K562 treated with DMSO at 1 percent for 12 hours (cell line): Measurements from ENCODE around the gene KBTBD4. TPM values are rescaled to one million over a fixed set of nuclear protein-coding genes. Genes with fewer than 3 reads are reported as not detected.

Experiments
- total RNA-seq: library from RNA; unstranded; fragments of 300-600 nt; gene quantifications from 2 replicates; pipeline ENCODE4 v1.2.3, GENCODE V29; 2022; ENCODE audit not compliant: insufficient read depth

KBTBD4 gene
- 8.0 and 13.1 TPM in 2 replicates for total RNA-seq

DNA sequence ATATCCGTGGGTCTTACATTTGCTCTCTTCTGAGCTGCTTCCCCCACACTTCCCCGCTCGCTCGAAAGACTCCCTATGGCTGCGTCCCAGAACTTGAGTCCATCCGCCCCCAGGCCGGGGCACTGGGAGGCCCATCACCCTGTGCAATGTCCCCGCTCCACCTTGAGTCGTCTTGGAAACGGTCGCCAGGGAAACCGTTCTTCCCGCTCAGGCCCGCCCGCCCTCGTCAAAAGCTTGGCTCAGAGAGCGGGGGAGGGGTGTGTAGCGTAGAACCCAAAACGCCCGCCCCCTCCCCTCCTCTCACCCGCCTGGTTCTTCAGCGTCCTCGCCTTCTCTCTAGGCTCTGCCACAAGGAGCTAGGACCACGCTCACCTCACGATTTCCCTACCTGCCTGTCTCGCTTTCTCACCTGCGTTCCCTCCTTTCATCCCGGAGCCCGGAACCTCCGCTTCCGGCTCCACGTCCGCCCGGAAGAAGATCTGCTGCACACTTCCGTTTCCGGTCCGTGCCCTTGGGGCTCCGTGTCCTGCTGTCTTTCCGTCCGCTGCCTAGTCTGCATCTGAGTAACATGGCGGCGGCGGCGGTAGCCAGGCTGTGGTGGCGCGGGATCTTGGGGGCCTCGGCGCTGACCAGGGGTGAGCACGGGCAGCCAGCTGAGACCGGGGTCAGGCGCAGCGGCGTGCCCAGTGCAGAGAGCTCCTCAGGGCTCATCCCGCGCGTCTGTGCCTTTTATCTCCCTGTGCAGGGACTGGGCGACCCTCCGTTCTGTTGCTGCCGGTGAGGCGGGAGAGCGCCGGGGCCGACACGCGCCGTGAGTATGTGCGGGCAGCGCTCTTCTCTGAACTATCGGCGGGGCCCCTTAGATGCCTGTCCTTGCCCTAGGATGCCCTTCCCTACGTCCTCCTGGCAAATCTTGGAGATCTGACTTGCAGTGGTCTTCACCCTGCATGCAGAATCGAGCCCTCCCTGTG lies at the start of gene KBTBD4, which contains the start of gene NDUFS3:
TSS of gene KBTBD4 (minus strand) at position 447 of the 971 bp plus-strand sequence. CDS start at position 428, 19 bp downstream.
TSS of gene NDUFS3 (plus strand) at position 551 of the 971 bp plus-strand sequence. CDS start at position 569, 18 bp downstream.

DNA sequence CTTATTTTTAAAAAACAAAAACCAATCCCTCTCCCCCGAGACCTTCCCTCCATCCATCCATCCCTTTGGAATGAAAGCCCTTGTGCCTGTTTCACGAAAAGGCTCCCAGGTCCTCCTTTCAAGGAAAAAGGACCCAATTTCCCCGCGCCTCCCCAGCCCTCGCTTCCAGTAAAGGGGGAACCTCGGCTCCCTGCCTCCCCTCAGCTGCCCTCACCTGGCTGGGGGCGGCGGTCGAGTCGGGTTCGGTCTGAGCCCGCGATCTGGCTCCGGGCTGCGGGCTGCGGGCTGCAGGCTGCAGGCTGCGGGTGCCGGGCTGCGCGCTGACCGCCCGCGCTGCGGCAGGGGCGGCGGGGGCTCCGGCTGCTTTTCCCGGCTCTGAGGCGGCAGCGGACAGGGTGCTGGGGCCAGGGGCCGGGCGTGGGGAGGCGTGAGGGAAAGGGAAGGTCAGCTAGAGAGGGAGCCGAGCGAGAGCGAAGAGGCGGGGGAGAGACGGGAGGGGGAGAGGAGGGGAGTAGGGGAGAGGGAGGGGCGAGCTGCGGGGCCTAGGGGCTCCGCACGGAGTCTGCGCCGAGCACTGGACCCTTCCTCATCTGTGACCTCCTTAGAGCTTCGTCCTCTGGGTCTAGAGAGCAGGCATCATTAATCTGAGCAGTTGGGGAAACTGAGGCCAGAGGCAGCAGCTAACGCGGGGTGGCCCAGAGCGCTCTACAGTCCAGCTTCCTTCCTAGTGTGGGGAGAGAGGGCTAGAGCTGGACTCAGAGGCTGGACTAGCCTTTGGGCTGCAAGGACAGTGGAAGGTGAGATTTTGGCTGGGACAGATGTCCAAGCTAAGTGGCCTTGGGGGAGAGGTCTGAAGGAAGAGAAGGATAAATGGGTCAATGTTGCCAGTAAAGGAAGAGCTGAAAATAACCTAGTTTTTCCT lies 15.4 kb upstream of the KBTBD4 start, which contains the start of gene C1QTNF4:
TSS of gene C1QTNF4 (minus strand) at position 478 of the 922 bp plus-strand sequence. CDS start 3,601 bp downstream, outside the sequence.

DNA sequence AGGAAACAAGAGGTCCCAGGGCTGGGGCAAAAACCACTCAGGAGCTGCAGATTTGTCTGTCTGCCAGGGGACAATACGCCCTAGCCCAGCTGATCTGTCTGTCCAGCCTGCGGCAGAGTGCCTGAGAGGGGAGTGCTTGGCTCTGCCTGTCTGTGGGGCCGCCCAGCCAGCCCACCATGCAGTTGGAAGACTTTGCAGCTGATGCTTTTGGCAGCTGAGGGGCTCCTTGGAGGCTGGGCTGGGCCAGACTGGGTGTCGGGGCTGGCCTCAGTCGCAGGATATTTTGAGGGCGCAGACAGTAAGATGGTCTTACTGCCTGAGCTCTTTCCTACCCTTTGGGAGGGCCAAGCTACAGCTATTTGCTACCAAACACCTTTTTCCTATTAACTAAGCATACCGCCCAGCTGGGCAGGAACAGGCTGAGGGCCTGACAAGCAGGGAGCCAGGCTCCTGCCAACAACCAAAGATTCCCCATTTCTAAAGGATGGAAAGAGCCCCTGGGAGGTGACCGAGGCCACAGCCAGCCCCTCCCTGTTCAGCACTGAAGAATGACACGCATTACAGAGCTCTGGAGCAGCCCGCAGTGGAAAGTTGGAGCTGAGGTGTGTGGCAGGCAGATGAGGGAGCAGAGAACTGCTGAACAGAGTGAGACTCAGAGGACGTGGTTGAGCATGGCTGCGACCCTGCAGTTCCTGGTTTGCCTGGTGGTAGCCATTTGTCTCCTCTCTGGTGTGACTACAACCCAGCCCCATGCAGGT lies 7.5 kb upstream of the KBTBD4 start, which contains the start of gene FAM180B:
TSS of gene FAM180B (plus strand) at position 581 of the 758 bp plus-strand sequence. CDS start at position 672, 91 bp downstream.

DNA sequence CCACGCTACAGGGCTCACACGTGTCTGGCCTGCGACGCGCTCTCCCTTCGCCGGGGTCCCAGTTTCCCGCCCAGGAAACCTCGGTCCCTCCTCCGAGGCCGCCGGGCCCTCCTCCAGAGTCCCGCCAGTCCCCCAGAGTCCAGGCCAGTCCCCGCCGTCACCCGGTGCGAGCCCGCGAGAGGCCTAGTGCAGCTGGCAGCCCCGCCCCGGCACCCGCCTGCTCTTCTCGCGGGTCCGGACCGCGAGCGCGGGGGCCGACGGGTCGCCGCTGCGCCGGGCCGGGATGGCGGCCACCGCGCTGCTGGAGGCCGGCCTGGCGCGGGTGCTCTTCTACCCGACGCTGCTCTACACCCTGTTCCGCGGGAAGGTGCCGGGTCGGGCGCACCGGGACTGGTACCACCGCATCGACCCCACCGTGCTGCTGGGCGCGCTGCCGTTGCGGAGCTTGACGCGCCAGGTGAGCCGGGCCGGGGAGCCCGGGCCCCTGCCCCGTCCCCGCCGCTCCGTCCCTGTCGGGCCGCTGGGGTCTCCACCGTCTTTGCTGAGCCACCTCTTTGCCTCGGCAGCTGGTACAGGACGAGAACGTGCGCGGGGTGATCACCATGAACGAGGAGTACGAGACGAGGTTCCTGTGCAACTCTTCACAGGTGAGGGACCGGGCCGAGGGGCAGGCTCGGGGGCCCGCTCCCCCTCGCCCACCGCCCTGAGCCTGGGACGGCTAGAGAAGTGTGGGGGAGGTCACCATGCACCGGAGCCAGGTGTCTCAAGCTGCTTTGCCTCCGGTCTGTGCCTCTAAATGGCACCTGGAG lies 13.2 kb downstream of the KBTBD4 start, which contains the start of gene PTPMT1:
TSS of gene PTPMT1 (plus strand) at position 260 of the 809 bp plus-strand sequence. CDS start at position 284, 24 bp downstream.

DNA sequence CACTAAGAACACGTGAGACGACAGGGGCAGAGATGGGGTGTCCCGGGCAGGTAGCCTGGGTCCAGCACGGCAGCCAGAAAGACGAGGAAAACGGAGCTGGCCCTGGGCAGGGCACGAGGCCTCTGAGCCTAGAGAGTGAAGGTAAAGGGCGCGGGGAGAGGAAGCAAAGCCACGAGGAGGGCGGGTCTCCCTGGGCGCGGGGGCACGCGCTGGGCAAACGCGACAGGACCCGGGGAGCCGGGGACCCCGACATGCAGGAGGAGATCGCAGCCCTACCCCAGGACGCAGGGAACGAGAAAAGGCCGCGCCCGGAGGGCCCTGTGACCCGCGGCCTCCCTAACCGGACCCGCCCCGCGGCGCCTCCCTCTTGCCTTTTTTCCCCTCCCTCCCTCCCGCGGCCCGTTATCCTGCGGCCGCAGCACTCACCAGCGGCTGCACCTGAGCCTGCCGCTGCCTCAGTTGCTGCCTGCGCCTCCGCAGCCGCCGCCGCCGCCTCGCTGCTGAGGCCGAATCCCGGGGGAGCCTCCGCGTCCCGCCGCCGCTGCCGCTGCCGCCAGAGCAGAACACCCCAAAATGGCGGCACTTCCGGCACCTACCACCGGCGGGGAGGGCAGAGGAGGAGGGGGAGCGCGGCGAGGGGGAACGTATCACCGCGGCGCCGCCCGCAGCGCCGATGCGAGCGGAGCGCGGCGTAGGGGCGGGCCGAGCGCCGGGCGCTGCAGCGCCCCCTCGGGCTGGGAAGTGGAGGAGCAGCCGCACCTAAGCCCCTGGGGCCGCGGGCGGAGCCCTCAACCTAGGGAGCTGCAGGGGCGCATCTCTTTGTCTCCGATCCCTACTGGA lies 26.0 kb downstream of the KBTBD4 start, which contains the start of gene CELF1:
TSS of gene CELF1 (minus strand) at position 567 of the 840 bp plus-strand sequence. CDS start 53,609 bp downstream, outside the sequence.

Other genes with a start within 250 kb of the KBTBD4 start
- not detected in 2 replicates for gene MYBPC3, start 226.3 kb downstream of the KBTBD4 start, total RNA-seq
- gene SPI1, start 200.4 kb downstream of the KBTBD4 start, total RNA-seq, result 71.7 and 77.5 TPM in 2 replicates
- 25.9 and 30.0 TPM in 2 replicates for gene SLC39A13, start 170.4 kb downstream of the KBTBD4 start, total RNA-seq
- 220 and 240 TPM in 2 replicates for gene PSMC3, start 152.5 kb downstream of the KBTBD4 start, total RNA-seq
- not detected in 2 replicates for gene RAPSN, start 129.8 kb downstream of the KBTBD4 start, total RNA-seq
- 12.5 and 40.6 TPM in 2 replicates for gene CELF1, start 25.8 kb downstream of the KBTBD4 start, total RNA-seq
- gene PTPMT1, start 13.4 kb downstream of the KBTBD4 start, total RNA-seq, result 111 and 115 TPM in 2 replicates
- gene NDUFS3, start 104 bp upstream of the KBTBD4 start, total RNA-seq, result 158 and 208 TPM in 2 replicates
- not detected in 2 replicates for gene FAM180B, start 7.7 kb upstream of the KBTBD4 start, total RNA-seq
- gene C1QTNF4, start 15.4 kb upstream of the KBTBD4 start, total RNA-seq, result not detected in 2 replicates
- 60.6 and 71.2 TPM in 2 replicates for gene MTCH2, start 63.6 kb upstream of the KBTBD4 start, total RNA-seq
- 1.2 TPM in 1 of 2 replicates, not detected in the other for gene AGBL2, start 136.4 kb upstream of the KBTBD4 start, total RNA-seq
- gene FNBP4, start 188.4 kb upstream of the KBTBD4 start, total RNA-seq, result 11.4 and 55.2 TPM in 2 replicates